ENCODE results near the gene GNAS-AS1. TPM values are rescaled to one million over a fixed set of nuclear protein-coding genes. Genes with fewer than 3 reads are reported as not detected.

The GNAS-AS1 gene
- total RNA-seq, 3 donors from 2014 or later = 0.48 to 1.5 (median 0.98) TPM

DNA sequence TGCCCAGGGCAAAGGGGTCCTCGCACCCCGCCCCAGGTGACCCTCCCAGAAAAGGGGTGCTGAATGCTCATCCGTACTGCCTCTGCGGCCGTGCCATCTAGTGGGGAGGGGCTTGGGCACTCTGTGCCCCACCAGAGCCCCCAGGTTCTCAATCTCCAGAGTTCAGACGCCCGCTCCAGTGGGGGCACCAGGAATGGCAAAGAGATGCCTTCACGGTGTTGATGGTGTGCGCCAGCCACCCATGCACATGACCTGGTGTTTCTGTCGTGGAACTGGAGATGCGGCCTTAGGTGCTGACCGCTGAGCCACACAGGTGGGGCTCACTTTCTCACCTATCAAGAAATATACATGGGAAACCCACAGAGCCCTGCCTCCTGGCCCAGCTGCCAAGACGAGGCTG lies 30.8 kb downstream of the GNAS-AS1 start:
- Histone ChIP-seq H3K4me1 (no peaks in the 10 kb centered on the region), H3K36me3 (no peaks in the 10 kb centered on the region), H3K9me3 (no peaks in the 10 kb centered on the region), H3K27me3 (no peaks in the 10 kb centered on the region), H3K27ac (no peak overlapping the region), H3K4me3 (no peak overlapping the region)
- intact Hi-C loops (cut with DNase I; ENCODE audit: low total_unique reads) = no loop called here
- TF ChIP-seq POLR2AphosphoS5 (IDR thresholded peaks at IDR 0.05) = no peak
- no peak for TF ChIP-seq POLR2A (IDR thresholded peaks at IDR 0.05)
- no peak for TF ChIP-seq CTCF (IDR thresholded peaks at IDR 0.05)
- no peak for DNase-seq (ENCODE audit: low spot score in 2 of 2)

DNA sequence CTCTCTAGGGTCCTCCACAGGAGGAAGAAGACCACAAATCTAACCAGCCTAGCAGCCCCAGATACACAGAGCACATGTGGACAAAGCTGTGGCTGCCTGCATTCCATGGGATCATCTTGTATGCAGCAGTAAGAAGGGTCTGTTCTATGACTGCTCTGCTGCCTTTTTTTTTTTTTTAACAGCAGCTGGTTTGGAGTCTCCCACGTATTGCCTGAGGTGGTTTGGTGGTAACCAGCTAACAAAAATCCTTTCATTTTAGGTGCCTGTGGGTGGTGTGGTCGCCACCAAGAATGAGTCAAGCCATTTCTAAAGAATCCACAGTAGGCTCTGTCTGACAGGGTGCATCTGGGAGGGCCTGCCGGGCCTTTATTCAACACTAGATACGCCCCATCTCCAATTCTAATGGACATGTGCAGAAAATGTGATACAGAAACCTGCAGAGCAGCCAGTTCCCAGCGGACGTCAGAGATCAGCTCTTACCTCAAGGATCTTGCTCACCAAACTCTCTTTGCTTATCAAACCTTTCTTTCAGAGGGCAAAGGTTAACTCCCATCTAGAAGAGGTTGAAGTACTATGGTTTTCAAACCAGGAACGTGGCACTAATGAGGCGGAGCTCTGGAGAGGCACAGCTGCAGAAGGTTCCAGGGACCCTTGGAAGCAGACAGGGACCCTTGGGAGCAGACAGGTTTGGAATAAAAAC lies 32.0 kb downstream of the GNAS-AS1 start:
- DNase-seq (ENCODE audit: low spot score in 2 of 2) = peak in 1 of 2 donors; percentile 28
- Histone ChIP-seq H3K9me3 (no peaks in the 10 kb centered on the region), H3K36me3 (no peaks in the 10 kb centered on the region), H3K4me1 (no peaks in the 10 kb centered on the region), H3K4me3 (no peak overlapping the region), H3K27me3 (no peaks in the 10 kb centered on the region), H3K27ac (no peak overlapping the region)
- intact Hi-C loops (cut with DNase I; ENCODE audit: low total_unique reads) = no loop called here
- no peak for TF ChIP-seq POLR2AphosphoS5 (IDR thresholded peaks at IDR 0.05)
- no peak for TF ChIP-seq POLR2A (IDR thresholded peaks at IDR 0.05)
- no peak for TF ChIP-seq CTCF (IDR thresholded peaks at IDR 0.05)

DNA sequence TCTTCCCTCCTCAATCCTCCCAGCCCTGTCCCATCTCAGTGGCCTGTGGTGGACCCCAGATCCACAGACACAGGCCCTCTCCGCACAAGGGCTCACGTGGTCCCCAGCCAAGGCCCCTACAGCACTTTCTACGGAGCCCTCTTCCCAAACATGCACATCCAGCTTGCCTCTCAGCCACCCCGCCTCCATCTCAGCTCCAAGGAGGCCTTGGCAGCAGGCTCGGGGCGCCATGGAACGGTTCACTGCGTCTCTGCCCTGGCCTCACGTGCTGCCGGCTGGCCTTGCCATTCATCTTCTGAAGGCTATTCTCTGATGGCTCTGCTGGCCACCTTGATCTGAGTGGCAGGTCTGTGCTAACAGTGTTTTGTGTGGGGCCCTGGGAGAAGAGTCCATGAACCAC lies 33.0 kb downstream of the GNAS-AS1 start:
- Histone ChIP-seq H3K27ac (no peak overlapping the region), H3K9me3 (no peaks in the 10 kb centered on the region), H3K27me3 (no peaks in the 10 kb centered on the region), H3K36me3 (no peaks in the 10 kb centered on the region), H3K4me3 (no peak overlapping the region), H3K4me1 (no peaks in the 10 kb centered on the region)
- TF ChIP-seq CTCF (IDR thresholded peaks at IDR 0.05) (no peak), POLR2AphosphoS5 (IDR thresholded peaks at IDR 0.05) (no peak), POLR2A (IDR thresholded peaks at IDR 0.05) (no peak)
- DNase-seq (ENCODE audit: low spot score in 2 of 2) = no peak
- intact Hi-C loops (cut with DNase I; ENCODE audit: low total_unique reads) = no loop called here

- Histone ChIP-seq H3K4me3 (no peak overlapping the region), H3K27ac (no peak overlapping the region), H3K27me3 (peaks cover 0 to under 1% of the 10 kb centered on the region in 2 donors), H3K36me3 (no peaks in the 10 kb centered on the region), H3K4me1 (no peaks in the 10 kb centered on the region), H3K9me3 (no peaks in the 10 kb centered on the region)
- no peak for DNase-seq (ENCODE audit: low spot score in 2 of 2)
- intact Hi-C loops (cut with DNase I; ENCODE audit: low total_unique reads) = no loop called here
- TF ChIP-seq CTCF (IDR thresholded peaks at IDR 0.05) (no peak), POLR2AphosphoS5 (IDR thresholded peaks at IDR 0.05) (no peak), POLR2A (IDR thresholded peaks at IDR 0.05) (no peak)
Measured at GRCh38 chr20:58816957-58817651, 33.6 kb downstream of the GNAS-AS1 start.

- no peaks in the 10 kb centered on the region for H3K9me3 ChIP-seq
- H3K27ac ChIP-seq = no peak overlapping the region
- H3K4me3 ChIP-seq = no peak overlapping the region
- no peaks in the 10 kb centered on the region for H3K4me1 ChIP-seq
- H3K36me3 ChIP-seq = no peaks in the 10 kb centered on the region
- peaks cover 0 to 11% of the 10 kb centered on the region in 2 donors for H3K27me3 ChIP-seq
- DNase-seq (ENCODE audit: low spot score in 2 of 2) = no peak
- intact Hi-C loops (cut with DNase I; ENCODE audit: low total_unique reads) = no loop called here
- TF ChIP-seq POLR2AphosphoS5 (IDR thresholded peaks at IDR 0.05) (no peak), POLR2A (IDR thresholded peaks at IDR 0.05) (no peak), CTCF (IDR thresholded peaks at IDR 0.05) (no peak)
Measured at GRCh38 chr20:58816051-58816450, 34.7 kb downstream of the GNAS-AS1 start.
